Body of pancreas (tissue), 4 donors: Measurements from ENCODE around the gene SETD2. TPM values are rescaled to one million over a fixed set of nuclear protein-coding genes. Genes with fewer than 3 reads are reported as not detected.
A peak's percentile ranks its signal among the peaks of the same experiment; 100 is the strongest.

Experiments used
- ATAC-seq: fragments of 150-250 bp; one replicate; pipeline ENCODE4 v1.9.1; 2016
- DNase-seq, 4 donors: peaks; one replicate each; pipeline ENCODE4 v3.0.0-alpha.2; 2019
- H3K27ac ChIP-seq, 4 donors: fragments of 200-600 bp; sonication (generic); 1 replicate in 3 of 4; 2 replicates in 1 of 4; pipeline versions ENCODE4 v1.5.1 to v1.6.1; 2016 to 2019; ENCODE audit warnings: mild to moderate bottlenecking in 1 of 4, mixed read lengths in 1 of 4, moderate library complexity in 1 of 4
- H3K27me3 ChIP-seq, 2 donors: fragments of 200-600 bp; sonication (generic); one replicate each; pipeline ENCODE4 v1.6.0; 2016; ENCODE audit warnings: mild to moderate bottlenecking in 1 of 2
- H3K36me3 ChIP-seq, 2 donors: fragments of 200-600 bp; sonication (generic); replicated peaks in 1 of 2; 2 replicates each; pipeline ENCODE4 v1.5.1; 2016; ENCODE audit warnings: low read depth in 2 of 2; ENCODE audit not compliant: insufficient read depth in 1 of 2
- H3K4me1 ChIP-seq: fragments of 200-600 bp; sonication (generic); one replicate; pipeline ENCODE4 v1.6.0; 2016
- H3K4me3 ChIP-seq, 2 donors: fragments of 200-600 bp; sonication (generic); 1 replicate in 1 of 2; 2 replicates in 1 of 2; pipeline ENCODE4 v1.5.1; 2016 to 2019
- H3K9me3 ChIP-seq, 3 donors: fragments of 200-600 bp; sonication (generic); 1 replicate in 2 of 3; 2 replicates in 1 of 3; pipeline ENCODE4 v1.5.1; 2016
- CTCF ChIP-seq, 7 experiments: fragments of 450-650 bp in 4 of 7; fragments of 200-600 bp in 3 of 7; sonication (generic) in 3 of 7; IDR thresholded peaks; one replicate each; pipeline ENCODE4 v1.5.1; 2016 to 2019; ENCODE audit warnings: antibody characterized with exemption in 7 of 7
- POLR2A ChIP-seq, 3 donors: fragments of 450-650 bp; IDR thresholded peaks; one replicate each; pipeline ENCODE4 v1.6.1; 2016; ENCODE audit warnings: antibody characterized with exemption in 3 of 3, mild to moderate bottlenecking in 2 of 3
- WGBS, 2 donors: methylation state at CpG; one replicate each; pipeline ENCODE4 v1.1.5; 2017; 5-methylcytosine and 5-hydroxymethylcytosine counted together
- intact Hi-C: fragments of 100-400 bp; cut with DNase I; formaldehyde crosslinking; loops from one replicate; pipeline ENCODE4 v1.15.1; 2023
- total RNA-seq, 2 donors: library from RNA; depleted of rRNA; stranded (reverse); fragments of >200 nt; gene quantifications; one replicate each; pipeline ENCODE4 v1.1.0, GENCODE V29; 2016

SETD2 gene
- total RNA-seq, 2 donors from 2014 or later, result 49.5 to 70.2 TPM

GRCh38 chr3:46977811-46978195 is 186.1 kb downstream of the SETD2 start:
- no peak for TF ChIP-seq POLR2A (IDR thresholded peaks at IDR 0.05)
- TF ChIP-seq CTCF (IDR thresholded peaks at IDR 0.05), result no peak
- ATAC-seq (no peak), DNase-seq (no peak)
- no peaks in the 10 kb centered on the region for H3K36me3 ChIP-seq
- intact Hi-C loops, result no loop called here
- H3K27ac ChIP-seq, result peak overlapping the region in 2 of 4 donors; percentile 93 to 95
- H3K4me3 ChIP-seq, result no peak overlapping the region
- H3K27me3 ChIP-seq, result no peaks in the 10 kb centered on the region
- peaks cover 65% of the 10 kb centered on the region for H3K4me1 ChIP-seq
- WGBS, 2 donors, result 89 to 96% methylated on average over 5 of the region's 5 CpGs
- H3K9me3 ChIP-seq, result no peaks in the 10 kb centered on the region

GRCh38 chr3:46976326-46977190 is 187.4 kb downstream of the SETD2 start, which contains the start of gene CCDC12:
TSS of gene CCDC12 (minus strand) at chr3:46976745. CDS start at chr3:46976732, 13 bp downstream.
- DNase-seq (peak; percentile 95 to 99 (median 98)), ATAC-seq (peak; percentile 85)
- Histone ChIP-seq H3K27ac (peak within 1 kb of the TSS; percentile 91 to 97 (median 95)), H3K4me3 (peak within 1 kb of the TSS; percentile 55 to 78), H3K9me3 (no peaks in the 10 kb centered on the region), H3K27me3 (no peaks in the 10 kb centered on the region), H3K4me1 (peaks cover 65% of the 10 kb centered on the region), H3K36me3 (no peaks in the 10 kb centered on the region)
- 0 to 1% methylated on average over 31 to 63 of the region's 64 CpGs for whole genome bisulfite sequencing, 2 donors
- intact Hi-C loops, result no loop called here
- TF ChIP-seq POLR2A (IDR thresholded peaks at IDR 0.05) (peak; percentile 83 to 97 (median 96)), CTCF (IDR thresholded peaks at IDR 0.05) (peak in 1 of 7 experiments; percentile 2)

DNA sequence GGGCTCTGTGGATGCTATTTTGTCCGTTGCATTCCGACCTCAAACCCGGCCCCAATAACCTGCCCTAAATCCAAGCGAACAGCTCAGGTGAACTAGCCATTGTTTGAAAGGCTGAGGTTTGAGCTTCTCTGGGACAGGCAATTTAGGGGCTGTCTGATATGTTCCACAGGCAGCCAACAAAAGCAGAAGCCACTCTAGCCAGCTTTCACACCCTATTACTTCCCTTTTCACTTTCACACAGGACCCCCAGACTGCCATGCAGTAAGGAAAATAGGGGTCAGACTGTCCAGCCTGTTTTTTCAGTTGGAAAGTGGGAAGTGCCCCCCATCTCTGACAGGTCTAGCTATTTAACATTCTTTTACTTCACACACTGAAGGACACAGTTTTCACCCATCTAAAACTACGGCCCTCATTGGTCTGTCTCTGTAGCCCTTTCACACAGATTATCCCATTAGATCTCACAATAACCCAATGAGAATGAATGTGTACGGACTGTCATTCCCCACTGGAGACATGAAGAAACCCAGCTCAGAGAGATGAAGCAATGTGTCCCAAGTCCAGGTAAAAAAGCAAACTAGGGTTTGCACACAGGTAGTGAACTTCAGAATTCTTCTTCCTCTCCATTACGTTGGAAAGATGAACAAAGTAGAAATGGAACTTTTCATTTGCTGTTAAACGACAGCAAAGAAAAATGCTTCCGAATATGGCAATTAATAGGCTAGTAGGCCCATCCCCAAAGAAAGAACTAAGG is 189.3 kb downstream of the SETD2 start:
- DNase-seq, result no peak
- 52 to 67% methylated on average over 9 of the region's 9 CpGs for WGBS, 2 donors
- H3K27me3 ChIP-seq, result no peaks in the 10 kb centered on the region
- TF ChIP-seq POLR2A (IDR thresholded peaks at IDR 0.05), result no peak
- TF ChIP-seq CTCF (IDR thresholded peaks at IDR 0.05), result no peak
- no peak overlapping the region for H3K4me3 ChIP-seq
- H3K9me3 ChIP-seq, result no peaks in the 10 kb centered on the region
- ATAC-seq, result no peak
- H3K4me1 ChIP-seq, result peaks cover 76% of the 10 kb centered on the region
- peak overlapping the region in 2 of 4 donors; percentile 39 to 97 for H3K27ac ChIP-seq
- intact Hi-C loops, result no loop called here
- no peaks in the 10 kb centered on the region for H3K36me3 ChIP-seq

- H3K4me3 ChIP-seq, result no peak overlapping the region
- peak overlapping the region in 1 of 4 donors; percentile 79 for H3K27ac ChIP-seq
- no peaks in the 10 kb centered on the region for H3K36me3 ChIP-seq
- no peak for TF ChIP-seq POLR2A (IDR thresholded peaks at IDR 0.05)
- TF ChIP-seq CTCF (IDR thresholded peaks at IDR 0.05), result no peak
- no peaks in the 10 kb centered on the region for H3K9me3 ChIP-seq
- H3K4me1 ChIP-seq, result peaks cover 83% of the 10 kb centered on the region
- 73 to 83% methylated on average over 2 of the region's 2 CpGs for WGBS, 2 donors
- ATAC-seq, result no peak
- DNase-seq, result no peak
- H3K27me3 ChIP-seq, result no peaks in the 10 kb centered on the region
- intact Hi-C loops, result no loop called here
Observed at GRCh38 chr3:46972396-46972795, 191.5 kb downstream of the SETD2 start.
